PC-3 (cell line): ENCODE data around the gene MAPK13. TPM values are rescaled to one million over a fixed set of nuclear protein-coding genes. Genes with fewer than 3 reads are reported as not detected.

Experiments used
- ATAC-seq: fragments of 200-7000 bp; cut with Tn5 transposase; 2 replicates; pipeline ENCODE4 v1.9.1; 2020; ENCODE audit warnings: mild to moderate bottlenecking, moderate library complexity
- BruUV-seq: library from RNA; stranded (reverse); fragments of 400-500 nt; replicated peaks from 2 replicates; lab custom pipeline; 2021; lab: Mats Ljungman, UMichigan
- CTCF ChIA-PET: fragments of 300-600 bp; sonication (Branson Sonifier 250); formaldehyde crosslinking; loops from one replicate; lab custom pipeline; 2022; ENCODE audit warnings: antibody characterized with exemption; lab: Charles Lee
- POLR2A ChIA-PET: fragments of 300-600 bp; sonication (Branson Sonifier 250); formaldehyde crosslinking; loops from one replicate; lab custom pipeline; 2022; ENCODE audit warnings: antibody characterized with exemption; ENCODE audit not compliant: unreplicated experiment; lab: Charles Lee
- DNase-seq: peaks from one replicate; pipeline ENCODE4 v3.0.0-alpha.2; 2015
- H2AFZ ChIP-seq: fragments of 300-600 bp; sonication (generic); 2 replicates; pipeline ENCODE4 v1.6.0; 2016; ENCODE audit warnings: antibody characterized with exemption, low read length
- H3F3A ChIP-seq: fragments of 300-600 bp; sonication (generic); one replicate; pipeline ENCODE4 v1.6.0; 2017; ENCODE audit warnings: antibody characterized with exemption, low read length, control low read depth, mild to moderate bottlenecking; ENCODE audit not compliant: unreplicated experiment
- H3K27ac ChIP-seq: fragments of 300-600 bp; sonication (generic); 2 replicates; pipeline ENCODE4 v1.5.1; 2016; ENCODE audit warnings: mild to moderate bottlenecking, low read length
- H3K27me3 ChIP-seq: fragments of 300-600 bp; sonication (generic); 2 replicates; pipeline ENCODE4 v1.6.1; 2016; ENCODE audit warnings: low read length, mixed read lengths
- H3K36me3 ChIP-seq: fragments of 300-600 bp; sonication (generic); 2 replicates; pipeline ENCODE4 v1.6.1; 2016; ENCODE audit warnings: low read depth, mixed run types, low read length, mixed read lengths
- H3K4me1 ChIP-seq: fragments of 300-600 bp; sonication (generic); 2 replicates; pipeline ENCODE4 v1.5.1; 2016; ENCODE audit warnings: low read length; ENCODE audit not compliant: insufficient read depth
- H3K4me2 ChIP-seq: fragments of 300-600 bp; sonication (generic); 2 replicates; pipeline ENCODE4 v1.6.0; 2016; ENCODE audit warnings: low read length
- H3K4me3 ChIP-seq: fragments of 300-600 bp; sonication (generic); 2 replicates; pipeline ENCODE4 v1.5.1; 2016; ENCODE audit warnings: mild to moderate bottlenecking, low read length, mixed read lengths
- H3K79me2 ChIP-seq: fragments of 300-600 bp; sonication (generic); 2 replicates; pipeline ENCODE4 v1.6.1; 2017; ENCODE audit warnings: low read length, mixed read lengths
- H3K9ac ChIP-seq: fragments of 300-600 bp; sonication (generic); 2 replicates; pipeline ENCODE4 v1.6.0; 2016; ENCODE audit warnings: mild to moderate bottlenecking, low read length
- H3K9me2 ChIP-seq: fragments of 300-600 bp; sonication (generic); replicated peaks from 2 replicates; pipeline ENCODE4 v1.6.1; 2016; ENCODE audit warnings: mixed run types, low read length, mixed read lengths
- H3K9me3 ChIP-seq: fragments of 300-600 bp; sonication (generic); 2 replicates; pipeline ENCODE4 v1.6.1; 2016; ENCODE audit warnings: low read length, mixed read lengths
- H4K20me1 ChIP-seq: fragments of 300-600 bp; sonication (generic); 2 replicates; pipeline ENCODE4 v1.6.1; 2016; ENCODE audit warnings: low read length, mixed read lengths
- EZH2 ChIP-seq: fragments of 300-600 bp; sonication (generic); IDR thresholded peaks from one replicate; pipeline ENCODE4 v1.6.1; 2017; ENCODE audit warnings: antibody characterized with exemption, mild to moderate bottlenecking, low read length; ENCODE audit not compliant: unreplicated experiment
- EZH2phosphoT487 ChIP-seq: fragments of 300-600 bp; sonication (generic); IDR thresholded peaks from 2 replicates; pipeline ENCODE4 v1.6.1; 2018; ENCODE audit warnings: mild to moderate bottlenecking, antibody characterized with exemption, low read length, borderline replicate concordance
- intact Hi-C: fragments of 100-400 bp; cut with micrococcal nuclease; formaldehyde crosslinking; loops from 2 replicates; pipeline ENCODE4 v1.9.0; 2023
- total RNA-seq: library from RNA; depleted of rRNA; stranded (reverse); fragments of >200 nt; gene quantifications from 2 replicates; pipeline ENCODE4 v1.2.3, GENCODE V29; 2014
- TF ChIP-seq, protein P1 (sequence below): fragments of 300-600 bp; sonication (generic); conservative IDR thresholded peaks from 2 replicates; pipeline ENCODE4 v1.5.1; 2017; ENCODE audit warnings: antibody characterized with exemption, low read depth, mild to moderate bottlenecking, low read length

MAPK13 gene
- total RNA-seq, 1 experiment from 2014 or later = 41.4 TPM

DNA sequence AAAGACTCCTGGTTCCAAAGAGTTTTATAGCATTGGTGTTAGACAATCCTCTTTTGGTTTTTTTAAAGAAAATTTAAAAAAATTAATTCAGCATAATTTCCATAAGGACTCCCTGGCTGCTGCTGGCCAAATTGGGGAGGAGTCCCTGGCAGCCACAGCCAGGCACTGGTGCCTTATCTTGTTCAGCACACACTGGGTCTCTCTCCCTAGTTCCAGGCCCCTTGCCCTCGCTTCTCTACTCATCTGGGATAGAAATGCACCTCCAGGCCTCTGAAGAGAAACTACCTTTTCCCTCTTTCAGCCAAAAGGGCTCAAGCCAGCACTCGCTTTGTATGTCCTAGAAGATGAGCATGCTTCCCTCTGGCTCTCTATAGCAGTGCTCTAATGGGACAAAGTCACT is 13.4 kb upstream of the MAPK13 start:
- ATAC-seq (no peak), DNase-seq (no peak)
- H2AFZ ChIP-seq = no peak overlapping the region
- H3K27me3 ChIP-seq = no peaks in the 10 kb centered on the region
- no peaks in the 10 kb centered on the region for H3K36me3 ChIP-seq
- intact Hi-C loops = no loop called here
- no TSS peak for BruUV-seq
- H3K4me1 ChIP-seq = peaks cover 22% of the 10 kb centered on the region
- no peak overlapping the region for H3K4me3 ChIP-seq
- H3K79me2 ChIP-seq = no peaks in the 10 kb centered on the region
- no peaks in the 10 kb centered on the region for H3K9me2 ChIP-seq
- H3K27ac ChIP-seq = no peak overlapping the region
- H4K20me1 ChIP-seq = no peaks in the 10 kb centered on the region
- no peaks in the 10 kb centered on the region for H3K9me3 ChIP-seq
- CTCF ChIA-PET = no interaction called here
- H3K9ac ChIP-seq = no peak overlapping the region
- H3K4me2 ChIP-seq = no peak overlapping the region
- H3F3A ChIP-seq = peaks cover 5% of the 10 kb centered on the region
- POLR2A ChIA-PET = no interaction called here
- TF ChIP-seq EZH2phosphoT487 (no peak), EZH2 (no peak)
- TF ChIP-seq, protein P1, sequence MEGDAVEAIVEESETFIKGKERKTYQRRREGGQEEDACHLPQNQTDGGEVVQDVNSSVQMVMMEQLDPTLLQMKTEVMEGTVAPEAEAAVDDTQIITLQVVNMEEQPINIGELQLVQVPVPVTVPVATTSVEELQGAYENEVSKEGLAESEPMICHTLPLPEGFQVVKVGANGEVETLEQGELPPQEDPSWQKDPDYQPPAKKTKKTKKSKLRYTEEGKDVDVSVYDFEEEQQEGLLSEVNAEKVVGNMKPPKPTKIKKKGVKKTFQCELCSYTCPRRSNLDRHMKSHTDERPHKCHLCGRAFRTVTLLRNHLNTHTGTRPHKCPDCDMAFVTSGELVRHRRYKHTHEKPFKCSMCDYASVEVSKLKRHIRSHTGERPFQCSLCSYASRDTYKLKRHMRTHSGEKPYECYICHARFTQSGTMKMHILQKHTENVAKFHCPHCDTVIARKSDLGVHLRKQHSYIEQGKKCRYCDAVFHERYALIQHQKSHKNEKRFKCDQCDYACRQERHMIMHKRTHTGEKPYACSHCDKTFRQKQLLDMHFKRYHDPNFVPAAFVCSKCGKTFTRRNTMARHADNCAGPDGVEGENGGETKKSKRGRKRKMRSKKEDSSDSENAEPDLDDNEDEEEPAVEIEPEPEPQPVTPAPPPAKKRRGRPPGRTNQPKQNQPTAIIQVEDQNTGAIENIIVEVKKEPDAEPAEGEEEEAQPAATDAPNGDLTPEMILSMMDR = no peak

DNA sequence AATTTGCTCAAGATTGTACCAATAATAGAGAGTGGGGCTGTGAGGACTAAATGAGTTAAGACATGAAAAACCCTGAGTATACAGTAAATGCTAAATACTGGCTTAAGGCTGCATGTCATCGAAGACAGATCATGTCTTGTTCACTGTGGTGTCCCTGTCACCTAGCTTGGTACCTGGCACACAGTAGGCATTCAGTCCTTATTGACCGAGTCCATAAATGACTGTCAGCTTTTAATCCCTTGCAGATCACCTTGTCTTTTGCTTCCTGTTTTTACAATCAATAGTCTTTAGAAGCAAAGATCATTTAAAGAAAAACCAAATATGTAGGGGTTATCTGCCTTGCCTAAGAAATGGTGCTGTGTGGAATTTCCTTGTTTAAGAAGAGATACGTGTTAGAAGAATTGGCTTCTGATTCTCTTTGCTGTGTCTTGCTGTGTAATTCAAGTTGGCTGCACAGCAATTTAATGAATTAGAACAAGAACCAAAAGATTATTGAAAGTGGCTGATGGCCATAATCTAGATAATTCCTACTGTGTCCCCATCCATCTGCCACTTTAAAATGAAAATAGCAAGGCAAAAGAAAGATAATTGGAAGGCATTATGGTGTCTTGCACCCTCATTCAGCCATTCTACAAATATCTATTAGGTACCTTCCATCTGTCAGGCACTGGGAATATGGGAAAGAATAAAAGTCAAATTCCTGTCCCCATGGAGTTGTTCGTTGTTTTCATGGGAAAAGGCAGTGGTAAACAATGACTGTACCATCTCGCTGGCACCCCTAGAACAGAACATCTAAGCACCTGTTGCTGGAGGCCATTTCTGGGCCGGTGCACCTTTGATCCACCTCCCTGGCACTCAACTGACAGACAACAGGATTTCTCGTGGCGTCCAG is 12.4 kb upstream of the MAPK13 start:
- no peaks in the 10 kb centered on the region for H3K9me3 ChIP-seq
- H3K4me1 ChIP-seq = peaks cover 23% of the 10 kb centered on the region
- no peak overlapping the region for H3K4me3 ChIP-seq
- H4K20me1 ChIP-seq = no peaks in the 10 kb centered on the region
- no peak overlapping the region for H3K4me2 ChIP-seq
- H3K9ac ChIP-seq = no peak overlapping the region
- H3K79me2 ChIP-seq = no peaks in the 10 kb centered on the region
- ATAC-seq (no peak), DNase-seq (no peak)
- ChIA-PET CTCF (no interaction called here), POLR2A (no interaction called here)
- no TSS peak for BruUV-seq
- no peaks in the 10 kb centered on the region for H3K27me3 ChIP-seq
- peaks cover 5% of the 10 kb centered on the region for H3F3A ChIP-seq
- H2AFZ ChIP-seq = no peak overlapping the region
- TF ChIP-seq, protein P1 = no peak
- TF ChIP-seq EZH2 (no peak), EZH2phosphoT487 (no peak)
- no peaks in the 10 kb centered on the region for H3K9me2 ChIP-seq
- H3K36me3 ChIP-seq = no peaks in the 10 kb centered on the region
- no peak overlapping the region for H3K27ac ChIP-seq
- intact Hi-C loops = no loop called here
